Fibroblast of lung (primary cell): ENCODE measurements around the gene HACL1. TPM values are rescaled to one million over a fixed set of nuclear protein-coding genes. Genes with fewer than 3 reads are reported as not detected.

Experiments
- DNase-seq, 2 donors: peaks; one replicate each; pipeline versions ENCODE4 v3.0.0 to v3.0.0-alpha.2; 2010; ENCODE audit warnings: low read depth in 2 of 2
- H2AFZ ChIP-seq: 2 replicates; pipeline ENCODE4 v1.5.1; 2012; ENCODE audit warnings: low read length, control low read depth, inconsistent platforms
- H3K27ac ChIP-seq: 2 replicates; pipeline ENCODE4 v1.5.1; 2011; ENCODE audit warnings: low read length, control low read depth; ENCODE audit not compliant: insufficient read depth
- H3K27me3 ChIP-seq: 2 replicates; pipeline ENCODE4 v1.5.1; 2011; ENCODE audit warnings: mild to moderate bottlenecking, low read length; ENCODE audit not compliant: control insufficient read depth, insufficient read depth
- H3K36me3 ChIP-seq: 2 replicates; pipeline ENCODE4 v1.5.1; 2011; ENCODE audit warnings: low read length; ENCODE audit not compliant: control insufficient read depth, insufficient read depth
- H3K4me1 ChIP-seq: 2 replicates; pipeline ENCODE4 v1.5.1; 2011; ENCODE audit warnings: low read length; ENCODE audit not compliant: control insufficient read depth, insufficient read depth; ENCODE audit errors: extremely low read depth
- H3K4me2 ChIP-seq: 2 replicates; pipeline ENCODE4 v1.5.1; 2011; ENCODE audit warnings: low read length, control low read depth; ENCODE audit not compliant: insufficient read depth; ENCODE audit errors: extremely low read depth
- H3K4me3 ChIP-seq, 4 experiments: fragments of 200-600 bp in 1 of 4; sonication (generic) in 1 of 4; replicated peaks in 1 of 4; 2 replicates each; pipeline ENCODE4 v1.5.1; 2011 to 2016; ENCODE audit warnings: low read length in 4 of 4, low read depth in 3 of 4, mild to moderate bottlenecking in 3 of 4, control low read depth in 2 of 4, inconsistent platforms in 1 of 4, mixed read lengths in 1 of 4; ENCODE audit not compliant: insufficient read depth in 1 of 4; ENCODE audit errors: control extremely low read depth in 1 of 4
- H3K79me2 ChIP-seq: 2 replicates; pipeline ENCODE4 v1.5.1; 2012; ENCODE audit warnings: mild to moderate bottlenecking, low read length, inconsistent platforms; ENCODE audit not compliant: control insufficient read depth, insufficient read depth
- H3K9ac ChIP-seq: 2 replicates; pipeline ENCODE4 v1.5.1; 2011; ENCODE audit warnings: mild to moderate bottlenecking, low read length, control low read depth; ENCODE audit not compliant: insufficient read depth
- H3K9me3 ChIP-seq: 2 replicates; pipeline ENCODE4 v1.5.1; 2012; ENCODE audit warnings: low read depth, low read length; ENCODE audit not compliant: control insufficient read depth, insufficient read depth
- H4K20me1 ChIP-seq: 2 replicates; pipeline ENCODE4 v1.5.1; 2011; ENCODE audit warnings: low read length; ENCODE audit not compliant: control insufficient read depth, insufficient read depth; ENCODE audit errors: extremely low read depth
- EZH2 ChIP-seq: IDR thresholded peaks from 2 replicates; pipeline ENCODE4 v1.5.1; 2012; ENCODE audit warnings: low read length, control low read depth, mild to moderate bottlenecking; ENCODE audit errors: missing control alignments
- polyA plus RNA-seq, 2 donors: library from polyadenylated mRNA; depleted of rRNA in 1 of 2; stranded (reverse) in 1 of 2; unstranded in 1 of 2; fragments of >200 nt; gene quantifications; 2 replicates each; pipeline ENCODE4 v1.2.1, GENCODE V29; 2011 to 2012; ENCODE audit warnings: missing spikeins in 1 of 2
- total RNA-seq: library from RNA; depleted of rRNA; stranded (reverse); fragments of >200 nt; gene quantifications from 2 replicates; pipeline ENCODE4 v1.2.1, GENCODE V29; 2014
- TF ChIP-seq, protein P1 (sequence below), 2 donors: IDR thresholded peaks in 1 of 2; conservative IDR thresholded peaks in 1 of 2; 1 replicate in 1 of 2; 2 replicates in 1 of 2; pipeline ENCODE4 v1.5.1; 2011 to 2012; ENCODE audit warnings: low read length in 2 of 2, control low read depth in 1 of 2, inconsistent platforms in 1 of 2, low read depth in 1 of 2, mild to moderate bottlenecking in 1 of 2

HACL1 gene
- total and polyA plus RNA-seq, 2 donors (not counting 1 experiment from before 2014, with no cell fraction given): 16.0 to 20.6 TPM

DNA sequence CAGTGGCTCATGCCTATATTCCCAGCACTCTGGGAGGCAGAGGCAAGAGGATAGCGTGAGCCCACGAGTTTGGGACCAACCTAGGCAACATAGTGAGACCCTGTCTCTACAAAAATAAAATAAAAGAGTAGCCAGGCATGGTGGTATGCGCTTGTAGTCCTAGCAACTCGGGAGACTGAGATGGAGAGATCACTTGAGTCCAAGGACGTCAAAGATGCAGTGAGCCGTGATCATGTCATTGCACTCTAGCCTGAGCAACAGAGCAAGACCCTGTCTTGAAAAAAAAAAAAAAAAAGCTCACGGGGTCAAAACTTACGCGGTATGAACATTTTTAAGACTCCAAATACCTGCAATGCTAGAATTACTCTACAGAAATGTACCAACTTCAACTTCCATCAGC lies 42.8 kb downstream of the HACL1 start:
- H3K9ac ChIP-seq: no peak overlapping the region
- no peaks in the 10 kb centered on the region for H3K27me3 ChIP-seq
- H3K79me2 ChIP-seq: no peaks in the 10 kb centered on the region
- H3K36me3 ChIP-seq: no peaks in the 10 kb centered on the region
- no peak overlapping the region for H3K27ac ChIP-seq
- DNase-seq: no peak
- no peaks in the 10 kb centered on the region for H3K9me3 ChIP-seq
- H2AFZ ChIP-seq: no peak overlapping the region
- TF ChIP-seq, protein P1, sequence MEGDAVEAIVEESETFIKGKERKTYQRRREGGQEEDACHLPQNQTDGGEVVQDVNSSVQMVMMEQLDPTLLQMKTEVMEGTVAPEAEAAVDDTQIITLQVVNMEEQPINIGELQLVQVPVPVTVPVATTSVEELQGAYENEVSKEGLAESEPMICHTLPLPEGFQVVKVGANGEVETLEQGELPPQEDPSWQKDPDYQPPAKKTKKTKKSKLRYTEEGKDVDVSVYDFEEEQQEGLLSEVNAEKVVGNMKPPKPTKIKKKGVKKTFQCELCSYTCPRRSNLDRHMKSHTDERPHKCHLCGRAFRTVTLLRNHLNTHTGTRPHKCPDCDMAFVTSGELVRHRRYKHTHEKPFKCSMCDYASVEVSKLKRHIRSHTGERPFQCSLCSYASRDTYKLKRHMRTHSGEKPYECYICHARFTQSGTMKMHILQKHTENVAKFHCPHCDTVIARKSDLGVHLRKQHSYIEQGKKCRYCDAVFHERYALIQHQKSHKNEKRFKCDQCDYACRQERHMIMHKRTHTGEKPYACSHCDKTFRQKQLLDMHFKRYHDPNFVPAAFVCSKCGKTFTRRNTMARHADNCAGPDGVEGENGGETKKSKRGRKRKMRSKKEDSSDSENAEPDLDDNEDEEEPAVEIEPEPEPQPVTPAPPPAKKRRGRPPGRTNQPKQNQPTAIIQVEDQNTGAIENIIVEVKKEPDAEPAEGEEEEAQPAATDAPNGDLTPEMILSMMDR (conservative IDR thresholded peaks at IDR 0.05 in 1 of 2, IDR thresholded peaks at IDR 0.05 in 1 of 2; ENCODE audit: low read depth in 1 of 2, low read length in 2 of 2): no peak
- TF ChIP-seq EZH2: no peak
- no peaks in the 10 kb centered on the region for H4K20me1 ChIP-seq
- H3K4me1 ChIP-seq: no peaks in the 10 kb centered on the region
- H3K4me3 ChIP-seq: no peak overlapping the region
- no peak overlapping the region for H3K4me2 ChIP-seq

DNA sequence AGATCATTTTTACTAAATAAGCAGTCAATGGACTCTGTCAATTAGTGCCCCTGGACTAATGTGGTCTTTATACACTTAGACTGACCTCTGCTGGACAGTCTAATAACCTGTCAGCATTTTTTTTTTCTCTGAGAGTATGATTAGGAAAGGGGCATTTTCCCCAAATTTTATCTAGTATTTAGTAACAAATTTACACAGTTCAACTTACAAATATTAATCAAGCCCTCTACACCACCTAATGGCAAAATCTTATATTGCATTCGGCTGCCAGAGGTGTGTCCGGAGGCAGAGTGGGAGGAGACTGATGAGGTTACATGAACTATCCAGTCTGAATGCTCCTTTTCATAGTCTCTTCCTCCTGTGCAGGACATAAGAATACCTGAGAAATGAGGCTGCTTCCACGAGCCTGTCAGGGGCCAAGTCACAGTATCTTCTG lies 43.8 kb downstream of the HACL1 start:
- H3K36me3 ChIP-seq: no peaks in the 10 kb centered on the region
- H3K4me2 ChIP-seq: no peak overlapping the region
- H3K27me3 ChIP-seq: no peaks in the 10 kb centered on the region
- H3K9me3 ChIP-seq: no peaks in the 10 kb centered on the region
- no peak overlapping the region for H3K9ac ChIP-seq
- peak overlapping the region; percentile 34 for H2AFZ ChIP-seq
- H3K79me2 ChIP-seq: no peaks in the 10 kb centered on the region
- peak; percentile 72 to 73 for DNase-seq
- H3K27ac ChIP-seq: no peak overlapping the region
- no peak overlapping the region for H3K4me3 ChIP-seq
- H4K20me1 ChIP-seq: no peaks in the 10 kb centered on the region
- no peaks in the 10 kb centered on the region for H3K4me1 ChIP-seq
- TF ChIP-seq, protein P1 (conservative IDR thresholded peaks at IDR 0.05 in 1 of 2, IDR thresholded peaks at IDR 0.05 in 1 of 2; ENCODE audit: low read depth in 1 of 2, low read length in 2 of 2): peak in 1 of 2 donors; percentile 53
- TF ChIP-seq EZH2: no peak

DNA sequence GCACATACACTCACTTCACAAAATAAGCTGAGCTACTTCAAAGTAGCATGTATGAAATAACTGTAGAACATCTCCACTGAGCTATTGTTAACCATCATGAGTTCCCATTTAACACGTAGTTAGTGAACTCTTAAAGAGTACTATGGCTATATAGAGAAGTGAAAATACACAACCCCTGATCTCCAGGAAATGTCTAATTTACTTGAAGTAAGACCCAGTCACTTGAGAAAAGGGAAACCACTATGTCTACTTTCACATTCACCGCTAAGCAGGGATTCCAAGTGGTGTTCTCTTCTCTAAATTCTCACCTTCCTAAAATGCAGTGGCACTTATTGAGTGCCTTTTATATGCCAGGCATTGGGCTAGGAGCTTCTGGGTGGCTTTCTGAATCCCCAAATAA lies 44.9 kb downstream of the HACL1 start:
- TF ChIP-seq, protein P1 (conservative IDR thresholded peaks at IDR 0.05 in 1 of 2, IDR thresholded peaks at IDR 0.05 in 1 of 2; ENCODE audit: low read depth in 1 of 2, low read length in 2 of 2): no peak
- TF ChIP-seq EZH2: no peak
- Histone ChIP-seq H3K4me3 (no peak overlapping the region), H3K9me3 (no peaks in the 10 kb centered on the region), H3K79me2 (no peaks in the 10 kb centered on the region), H3K36me3 (no peaks in the 10 kb centered on the region), H3K27me3 (no peaks in the 10 kb centered on the region), H2AFZ (no peak overlapping the region), H3K9ac (no peak overlapping the region), H3K4me1 (no peaks in the 10 kb centered on the region), H4K20me1 (no peaks in the 10 kb centered on the region), H3K27ac (no peak overlapping the region), H3K4me2 (no peak overlapping the region)
- DNase-seq: no peak
